ENCODE results near the gene LCMT2.

Gene LCMT2

GRCh38 chr15:43329960-43330779 lies at the start of gene LCMT2:
Gene LCMT2 (minus strand): TSS chr15:43330573. CDS start chr15:43330489, 84 bp downstream.
- peak; percentile 81 for DNase-seq (ENCODE audit: low read depth)

DNA sequence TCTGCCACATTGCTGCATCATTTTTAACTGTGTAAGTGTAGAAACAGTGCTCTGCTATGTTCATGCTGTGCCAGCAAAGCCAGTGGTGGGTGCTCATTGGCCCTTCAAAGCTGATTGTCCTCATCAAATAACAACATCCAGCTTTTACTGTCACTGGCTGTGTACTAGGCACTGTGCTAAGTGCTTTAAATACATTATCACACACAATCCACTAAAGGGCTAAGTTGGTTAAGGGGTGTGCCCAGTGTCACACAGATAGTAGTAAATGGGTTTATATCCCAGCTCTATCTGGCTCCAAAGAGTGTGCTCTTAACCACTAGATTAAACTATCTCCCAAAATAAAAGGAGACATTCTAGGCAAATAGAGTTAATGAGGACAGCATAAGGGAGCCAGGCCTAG lies 48.2 kb upstream of the LCMT2 start:
- no peak for DNase-seq (ENCODE audit: low read depth)

DNA sequence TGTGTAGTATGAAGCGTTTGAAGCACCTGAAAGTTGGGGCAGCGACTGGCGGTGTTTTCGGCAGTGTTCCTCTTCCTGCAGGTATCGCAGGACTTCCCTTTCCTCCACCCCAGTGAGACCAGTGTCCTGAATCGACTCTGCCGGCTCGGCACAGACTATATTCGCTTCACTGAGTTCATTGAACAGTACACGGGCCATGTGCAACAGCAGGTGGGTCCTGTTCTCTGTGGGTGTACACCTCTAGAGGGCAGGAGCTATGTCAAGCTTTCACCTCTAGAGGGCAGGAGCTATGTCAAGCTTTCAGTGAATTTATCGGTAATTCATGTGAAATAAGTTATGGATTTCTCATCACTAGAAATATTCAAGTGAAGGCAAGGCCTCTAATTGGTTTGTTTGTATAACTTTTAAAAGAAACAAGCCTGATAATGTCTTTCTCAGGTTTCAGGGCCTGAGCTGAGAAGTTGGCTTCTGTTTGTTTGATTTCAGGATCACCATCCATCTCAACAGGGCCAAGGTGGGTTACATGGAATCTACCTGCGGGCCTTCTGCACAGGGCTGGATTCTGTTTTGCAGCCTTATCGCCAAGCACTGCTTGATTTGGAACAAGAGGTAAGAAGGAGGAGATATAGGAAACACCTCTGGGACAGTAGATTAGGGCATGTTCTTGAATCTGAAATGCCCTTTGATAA lies 45.8 kb upstream of the LCMT2 start:
- peak; percentile 7 for DNase-seq (ENCODE audit: low read depth)

DNA sequence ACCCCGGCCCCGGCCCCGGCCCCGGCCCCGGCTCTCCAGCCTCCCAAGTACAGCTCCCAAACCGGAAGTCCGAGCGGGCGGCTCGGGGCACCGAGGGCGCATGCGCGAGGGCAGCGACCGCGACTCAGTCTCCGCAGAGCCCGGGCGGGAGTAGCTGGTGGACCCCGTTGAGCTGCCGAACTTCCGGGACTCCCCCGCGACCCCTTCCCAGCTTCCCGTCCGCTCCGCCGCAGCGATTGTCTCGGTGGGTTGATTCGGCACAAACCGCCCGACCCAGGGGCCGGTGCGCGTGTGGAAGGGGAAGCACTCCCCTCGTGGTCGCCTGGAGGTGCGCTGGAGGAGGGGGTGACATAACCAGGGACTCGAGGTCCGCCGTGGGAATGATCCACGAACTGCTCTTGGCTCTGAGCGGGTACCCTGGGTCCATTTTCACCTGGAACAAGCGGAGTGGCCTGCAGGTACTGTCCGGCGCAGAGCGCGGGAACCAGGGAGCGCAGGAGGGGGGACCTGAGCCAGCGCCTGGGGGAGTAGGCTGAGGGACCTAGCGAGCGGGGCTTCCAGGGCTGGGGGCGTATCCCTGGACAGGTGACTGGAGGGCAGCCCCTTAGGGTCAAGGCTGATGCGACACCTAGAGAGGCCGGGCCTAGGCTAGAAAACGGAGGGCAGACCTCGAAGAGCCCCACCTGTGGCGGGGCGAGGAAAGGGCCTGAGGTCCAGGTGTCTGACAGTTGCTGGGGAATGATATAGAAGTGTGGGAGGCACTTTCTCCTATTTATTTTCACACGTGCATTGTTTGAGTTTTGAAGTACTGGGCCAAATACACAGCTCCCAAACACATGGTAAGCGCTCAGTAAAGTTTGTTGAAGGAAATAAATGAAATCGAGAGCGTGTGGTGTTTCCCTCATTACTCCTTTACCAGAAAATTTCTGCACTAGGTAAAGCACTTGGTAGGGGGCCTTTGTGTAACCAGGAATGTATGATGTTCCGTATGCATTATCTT lies 40.9 kb upstream of the LCMT2 start, which contains the start of the genes TUBGCP4 and ZSCAN29:
TSS of gene TUBGCP4 (plus strand) at position 127 of the 1,000 bp plus-strand sequence. CDS start at position 381, 254 bp downstream.
TSS of gene ZSCAN29 (minus strand) at position 69 of the 1,000 bp plus-strand sequence. CDS start 1,130 bp downstream, outside the sequence.
- peak; percentile 62 for DNase-seq (ENCODE audit: low read depth)

DNA sequence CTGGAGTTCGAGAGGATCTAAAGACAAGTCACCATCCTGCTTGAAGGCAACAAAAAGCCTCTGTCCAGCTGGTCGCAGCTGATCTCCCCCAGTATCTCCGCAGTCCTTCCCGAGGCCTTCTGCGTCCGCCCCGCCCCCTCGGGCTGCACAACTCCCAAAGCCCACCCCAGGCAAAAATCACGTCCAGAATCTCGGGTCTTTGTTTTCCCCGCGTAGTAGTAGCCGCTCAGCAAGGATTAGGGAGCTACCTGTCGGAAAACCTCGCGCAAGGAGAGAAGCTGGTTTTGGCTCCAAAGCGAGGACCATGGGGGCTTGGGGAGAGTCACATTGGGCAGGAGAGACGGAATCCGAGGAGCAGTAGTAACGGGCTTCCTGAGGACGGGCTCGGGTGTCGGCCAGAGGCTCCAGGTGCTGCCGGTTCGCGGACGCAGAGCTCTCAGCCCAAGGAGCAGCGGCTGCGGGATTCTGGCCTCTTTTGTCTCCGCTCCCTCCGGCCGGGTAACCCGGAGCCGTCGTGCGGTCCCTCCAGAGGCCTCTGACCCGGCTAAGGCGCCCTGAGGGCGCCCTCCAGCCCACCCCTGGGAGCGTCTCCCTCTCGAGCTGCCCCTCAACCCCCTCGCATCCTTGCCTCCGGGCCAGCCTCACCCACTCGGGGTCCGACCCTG lies 40.1 kb upstream of the LCMT2 start:
- no peak for DNase-seq (ENCODE audit: low read depth)

DNA sequence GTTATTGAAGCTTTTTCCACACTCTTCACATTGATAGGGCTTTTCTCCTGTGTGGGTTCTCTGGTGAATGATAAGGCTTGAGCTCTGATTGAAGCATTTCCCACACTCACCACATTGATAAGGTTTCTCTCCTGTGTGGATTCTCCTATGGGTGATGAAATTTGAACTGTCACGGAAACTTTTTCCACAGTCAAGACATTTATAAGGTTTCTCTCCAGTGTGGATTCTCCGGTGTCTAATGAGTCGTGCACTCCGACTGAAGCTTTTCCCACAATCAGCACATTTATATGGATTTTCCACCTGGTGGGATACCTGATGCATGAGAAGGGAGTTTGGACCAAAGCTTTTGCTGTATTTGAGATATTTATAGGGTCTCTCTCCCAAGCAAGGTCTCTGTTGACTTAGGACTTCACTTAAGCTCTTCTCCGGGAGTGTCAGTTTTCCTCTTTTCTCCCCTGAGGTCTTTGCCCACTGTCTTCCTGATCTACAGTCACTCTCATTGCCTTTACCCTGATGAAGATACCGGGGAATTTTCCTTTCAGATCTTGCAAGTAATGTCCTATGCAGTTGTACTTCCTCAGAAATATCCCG lies 31.0 kb upstream of the LCMT2 start:
- no peak for DNase-seq (ENCODE audit: low read depth)

DNA sequence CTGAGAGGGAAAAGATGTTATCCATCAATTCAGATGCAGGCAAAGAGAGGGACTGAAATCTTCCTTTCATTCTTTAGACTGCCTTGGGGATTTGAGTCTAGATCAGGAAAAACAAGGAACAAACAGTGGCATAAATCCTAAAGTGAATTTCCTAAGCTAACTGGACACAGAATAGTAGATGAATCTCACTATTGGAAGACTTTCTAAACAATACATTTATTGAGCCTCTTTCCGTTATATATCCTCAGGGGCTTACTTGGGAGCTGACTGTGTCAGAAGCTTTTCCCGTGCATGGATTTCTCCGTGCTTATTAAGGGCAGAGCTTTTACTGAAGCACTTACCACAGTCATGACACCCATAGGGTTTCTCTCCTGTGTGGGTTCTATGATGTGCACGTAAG lies 30.4 kb upstream of the LCMT2 start:
- DNase-seq (ENCODE audit: low read depth): no peak

GRCh38 chr15:43352693-43353382 lies 22.5 kb upstream of the LCMT2 start:
- DNase-seq (ENCODE audit: low read depth): no peak

DNA sequence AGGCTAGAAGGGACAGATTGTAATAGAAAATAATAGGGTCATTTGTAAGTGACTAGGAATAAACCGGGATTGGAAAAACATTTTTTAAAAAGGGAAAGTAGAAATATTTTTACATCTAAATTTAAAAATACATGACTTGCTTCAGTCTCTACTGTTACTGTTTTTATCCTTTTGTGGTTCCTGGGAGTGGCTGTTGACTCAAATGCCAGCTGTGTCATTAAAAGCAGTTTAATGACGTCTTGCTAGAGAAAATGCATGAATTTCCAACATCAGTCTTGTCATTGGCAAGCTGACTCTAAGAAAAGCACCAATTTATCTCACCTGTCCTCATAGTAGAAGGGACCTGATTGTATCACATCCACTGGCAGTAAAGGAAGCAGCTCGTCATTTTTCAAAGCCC lies 16.7 kb upstream of the LCMT2 start:
- no peak for DNase-seq (ENCODE audit: low read depth)

GRCh38 chr15:43346305-43346704 lies 15.9 kb upstream of the LCMT2 start:
- no peak for DNase-seq (ENCODE audit: low read depth)

GRCh38 chr15:43330780-43331087 lies 361 bp upstream of the LCMT2 start:
- no peak for DNase-seq (ENCODE audit: low read depth)

DNA sequence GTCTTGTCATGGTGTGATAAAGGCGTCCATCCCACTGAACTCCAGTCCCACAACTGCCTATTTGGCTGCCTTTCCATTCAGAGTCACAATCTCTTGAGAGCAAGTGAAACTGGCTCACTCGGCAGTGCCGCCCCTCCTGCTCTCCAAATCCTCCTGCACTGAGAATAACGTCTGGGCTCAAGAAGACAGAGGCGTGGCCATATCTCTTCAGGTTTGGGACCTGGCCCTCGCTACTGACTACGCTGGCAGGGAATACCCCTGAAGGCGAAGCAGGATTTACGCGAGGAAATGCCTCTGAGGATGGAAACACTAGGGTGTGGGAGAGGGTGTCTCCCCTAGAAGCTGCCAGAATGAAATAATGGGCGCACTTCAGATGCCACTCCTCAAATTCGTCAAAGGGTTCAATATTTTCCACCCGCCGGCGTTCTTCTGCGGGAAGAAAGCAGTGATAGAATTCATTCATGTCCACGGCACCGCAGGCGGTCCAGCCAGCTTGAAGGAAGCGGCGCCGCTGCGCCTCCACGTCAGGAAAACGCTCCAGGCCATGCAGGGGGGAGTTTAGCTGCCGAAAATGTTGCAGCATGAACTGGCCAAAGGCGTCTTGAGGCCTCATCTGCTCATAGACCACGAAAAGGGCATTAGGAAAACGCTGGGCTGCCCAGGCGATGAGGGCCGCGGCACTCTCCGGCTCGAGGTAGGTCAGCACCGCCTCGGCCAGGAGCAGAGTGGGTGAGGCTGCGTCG lies 985 bp downstream of the LCMT2 start:
- DNase-seq (ENCODE audit: low read depth): no peak

GRCh38 chr15:43325039-43325684 lies 5.2 kb downstream of the LCMT2 start:
- DNase-seq (ENCODE audit: low read depth): no peak

DNA sequence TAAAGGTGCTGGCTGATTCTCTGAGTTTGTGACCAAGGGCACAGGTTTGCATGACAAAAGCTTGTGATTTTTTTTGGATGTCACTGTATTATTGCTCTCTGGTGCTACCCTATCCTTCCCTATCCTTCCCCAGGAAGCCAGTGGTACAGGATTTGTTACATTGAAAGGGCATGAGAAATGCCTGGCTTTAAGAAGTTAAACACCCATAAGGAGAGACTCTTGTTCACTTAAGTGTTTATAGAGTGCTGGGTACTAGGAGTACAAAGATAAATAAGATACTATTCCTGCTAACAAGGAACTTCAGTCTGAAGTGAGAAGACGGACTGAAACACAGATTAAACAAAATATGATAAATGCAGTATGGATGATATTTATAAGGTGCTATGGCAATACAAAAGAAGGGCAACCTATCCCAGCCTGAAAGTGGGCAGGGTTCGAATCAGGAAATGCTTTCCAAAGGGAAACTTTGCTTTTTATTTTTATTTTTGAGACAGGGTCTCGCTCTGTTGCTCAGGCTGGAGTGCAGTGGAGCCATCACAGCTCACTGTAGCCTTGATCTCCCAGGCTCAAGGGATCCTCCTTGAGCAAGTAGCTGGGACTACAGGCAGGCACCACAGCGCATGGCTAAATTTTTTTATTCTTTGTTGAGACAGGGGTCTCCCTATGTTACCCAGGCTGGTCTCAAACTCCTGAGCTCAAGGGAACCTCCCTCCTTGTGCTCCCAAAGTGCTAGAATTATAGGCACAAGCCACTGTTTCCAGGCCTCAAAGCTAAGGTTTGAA lies 11.2 kb downstream of the LCMT2 start:
- DNase-seq (ENCODE audit: low read depth): no peak

DNA sequence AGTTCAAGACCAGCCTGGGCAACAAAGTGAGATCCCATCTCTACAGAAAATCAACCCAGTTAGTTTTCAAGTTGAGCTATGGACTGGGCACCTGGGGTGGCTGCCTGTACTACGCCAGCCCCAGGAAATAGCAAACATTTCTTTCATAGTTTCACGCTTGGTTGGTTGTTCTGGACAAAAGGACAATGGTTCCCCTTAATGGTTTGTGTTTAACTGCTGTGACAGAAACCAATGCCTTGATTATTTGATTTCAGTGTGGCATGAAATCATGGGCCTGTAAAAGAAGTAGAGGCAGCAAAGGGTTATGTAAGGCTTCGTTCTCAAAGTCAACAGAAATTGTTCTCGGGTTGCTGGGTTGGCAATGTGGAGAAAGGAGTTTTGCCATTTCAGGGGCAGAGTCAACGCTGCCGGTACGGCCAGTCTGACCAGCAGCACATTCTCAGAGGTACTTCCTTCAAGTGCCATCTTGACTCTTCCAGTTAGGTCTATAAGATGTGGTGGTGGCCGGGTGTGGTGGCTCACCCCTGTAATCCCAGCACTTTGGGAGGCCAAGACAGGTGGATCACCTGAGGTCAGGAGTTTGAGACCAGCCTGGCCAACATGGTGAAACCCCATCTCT lies 12.7 kb downstream of the LCMT2 start:
- DNase-seq (ENCODE audit: low read depth): no peak

- no peak for DNase-seq (ENCODE audit: low read depth)
Observed at GRCh38 chr15:43316971-43317346, 13.4 kb downstream of the LCMT2 start.

- DNase-seq (ENCODE audit: low read depth): no peak
Observed at GRCh38 chr15:43316016-43316970, 14.1 kb downstream of the LCMT2 start.

Measured in stimulated activated CD8-positive, alpha-beta memory T cell treated with anti-CD3 and anti-CD28 coated beads, Interleukin-7, amount 100 ng/mL, for 24 hours (primary cell).